H1 (cell line): ENCODE results near the gene FNDC11. TPM values are rescaled to one million over a fixed set of nuclear protein-coding genes. Genes with fewer than 3 reads are reported as not detected.

ENCODE experiments used
- TCF12 ChIP-seq: IDR thresholded peaks from 2 replicates; pipeline ENCODE4 v1.6.1; 2011; ENCODE audit warnings: low read depth, mild to moderate bottlenecking, low read length
- ZNF274 ChIP-seq: IDR thresholded peaks from 2 replicates; pipeline ENCODE4 v1.7.0; 2012; ENCODE audit warnings: low read length, borderline replicate concordance; ENCODE audit errors: extremely low read depth
- polyA plus RNA-seq, 7 experiments: library from polyadenylated mRNA; depleted of rRNA in 3 of 7; stranded (reverse) in 5 of 7; unstranded in 2 of 7; fragments of >200 nt in 5 of 7; fragments of 200-250 nt in 2 of 7; gene quantifications; 1 replicate in 5 of 7; 2 replicates in 1 of 7; 4 replicates in 1 of 7; pipeline versions ENCODE4 v1.2.1 to v1.2.3, GENCODE V29; 2011 to 2013; ENCODE audit warnings: missing spikeins in 2 of 7, mixed read lengths in 2 of 7
- total RNA-seq: library from RNA; stranded (reverse); fragmentation: NEBNext Ultra II Directional; extraction: Animal tissue kit (Norgen Biotek cat#: 25700); gene quantifications from 2 replicates; pipeline ENCODE4 v1.2.1, GENCODE V29; 2021

FNDC11 gene
- total and polyA plus RNA-seq, 2 of the 8 experiments (the other 6 are each of a cell fraction or from before 2014, with no cell fraction given): 2.6 to 8.8 TPM

GRCh38 chr20:63572788-63573646 lies 19.1 kb downstream of the FNDC11 start (continued):
- TF ChIP-seq ZNF274 (no peak), TCF12 (no peak)
